SK-MEL-5 (cell line): ENCODE results near the gene NTSR1. TPM values are rescaled to one million over a fixed set of nuclear protein-coding genes. Genes with fewer than 3 reads are reported as not detected.

Experiments
- DNase-seq: peaks from one replicate; pipeline ENCODE4 v3.0.0-alpha.2; 2016; ENCODE audit warnings: low read depth, low spot score
- in situ Hi-C: cut with HindIII; loops from 2 replicates; pipeline ENCODE4 v1.10.0; 2016; ENCODE audit warnings: low sequenced_read_pairs, high pct_unique_total_duplicates, low pct_unique_long_range_greater_than_20kb
- total RNA-seq: library from RNA; depleted of rRNA; stranded (reverse); fragments of >200 nt; shearing (Covaris generic); gene quantifications from 2 replicates; pipeline ENCODE4 v1.2.3, GENCODE V29; 2014

NTSR1 gene
- total RNA-seq, 1 experiment from 2014 or later: not detected

GRCh38 chr20:62754122-62754990 is 45.7 kb downstream of the NTSR1 start:
- DNase-seq: no peak
- in situ Hi-C loops: no loop called here

GRCh38 chr20:62754991-62755356 is 46.3 kb downstream of the NTSR1 start:
- no peak for DNase-seq
- in situ Hi-C loops: no loop called here

- peak; percentile 86 for DNase-seq
- in situ Hi-C loops: no loop called here
Measured at GRCh38 chr20:62755817-62756724, 47.4 kb downstream of the NTSR1 start.

GRCh38 chr20:62758226-62758912 is 49.7 kb downstream of the NTSR1 start:
- DNase-seq: no peak
- in situ Hi-C loops: no loop called here

DNA sequence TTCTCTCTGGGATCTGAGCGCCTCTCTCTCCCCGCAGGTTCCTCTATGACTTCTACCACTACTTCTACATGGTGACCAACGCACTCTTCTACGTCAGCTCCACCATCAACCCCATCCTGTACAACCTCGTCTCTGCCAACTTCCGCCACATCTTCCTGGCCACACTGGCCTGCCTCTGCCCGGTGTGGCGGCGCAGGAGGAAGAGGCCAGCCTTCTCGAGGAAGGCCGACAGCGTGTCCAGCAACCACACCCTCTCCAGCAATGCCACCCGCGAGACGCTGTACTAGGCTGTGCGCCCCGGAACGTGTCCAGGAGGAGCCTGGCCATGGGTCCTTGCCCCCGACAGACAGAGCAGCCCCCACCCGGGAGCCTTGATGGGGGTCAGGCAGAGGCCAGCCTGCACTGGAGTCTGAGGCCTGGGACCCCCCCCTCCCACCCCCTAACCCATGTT is 51.4 kb downstream of the NTSR1 start:
- in situ Hi-C loops: no loop called here
- DNase-seq: no peak

DNA sequence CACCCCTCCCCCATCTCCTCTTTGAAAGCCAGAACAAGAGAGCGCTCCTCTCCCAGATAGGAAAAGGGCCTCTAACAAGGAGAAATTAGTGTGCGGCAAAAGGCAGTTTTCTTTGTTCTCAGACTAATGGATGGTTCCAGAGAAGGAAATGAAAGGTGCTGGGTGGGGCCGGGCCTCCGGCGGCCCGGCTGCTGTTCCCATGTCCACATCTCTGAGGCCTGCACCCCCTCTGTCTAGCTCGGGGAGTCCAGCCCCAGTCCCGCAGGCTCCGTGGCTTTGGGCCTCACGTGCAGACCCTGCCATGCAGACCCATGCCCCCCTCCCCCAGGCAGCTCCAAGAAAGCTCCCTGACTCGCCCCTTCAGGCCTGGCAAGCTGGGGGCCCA is 51.8 kb downstream of the NTSR1 start:
- DNase-seq: no peak
- in situ Hi-C loops: no loop called here

- no peak for DNase-seq
- in situ Hi-C loops: no loop called here
Measured at GRCh38 chr20:62760856-62761758, 52.5 kb downstream of the NTSR1 start.

- in situ Hi-C loops: no loop called here
- no peak for DNase-seq
Measured at GRCh38 chr20:62761759-62762131, 53.1 kb downstream of the NTSR1 start.

- in situ Hi-C loops: no loop called here
- no peak for DNase-seq
Measured at GRCh38 chr20:62762376-62762775, 53.7 kb downstream of the NTSR1 start.

GRCh38 chr20:62762801-62763368 is 54.2 kb downstream of the NTSR1 start:
- no peak for DNase-seq
- in situ Hi-C loops: no loop called here

- in situ Hi-C loops: no loop called here
- no peak for DNase-seq
Measured at GRCh38 chr20:62763404-62763803, 54.8 kb downstream of the NTSR1 start.

DNA sequence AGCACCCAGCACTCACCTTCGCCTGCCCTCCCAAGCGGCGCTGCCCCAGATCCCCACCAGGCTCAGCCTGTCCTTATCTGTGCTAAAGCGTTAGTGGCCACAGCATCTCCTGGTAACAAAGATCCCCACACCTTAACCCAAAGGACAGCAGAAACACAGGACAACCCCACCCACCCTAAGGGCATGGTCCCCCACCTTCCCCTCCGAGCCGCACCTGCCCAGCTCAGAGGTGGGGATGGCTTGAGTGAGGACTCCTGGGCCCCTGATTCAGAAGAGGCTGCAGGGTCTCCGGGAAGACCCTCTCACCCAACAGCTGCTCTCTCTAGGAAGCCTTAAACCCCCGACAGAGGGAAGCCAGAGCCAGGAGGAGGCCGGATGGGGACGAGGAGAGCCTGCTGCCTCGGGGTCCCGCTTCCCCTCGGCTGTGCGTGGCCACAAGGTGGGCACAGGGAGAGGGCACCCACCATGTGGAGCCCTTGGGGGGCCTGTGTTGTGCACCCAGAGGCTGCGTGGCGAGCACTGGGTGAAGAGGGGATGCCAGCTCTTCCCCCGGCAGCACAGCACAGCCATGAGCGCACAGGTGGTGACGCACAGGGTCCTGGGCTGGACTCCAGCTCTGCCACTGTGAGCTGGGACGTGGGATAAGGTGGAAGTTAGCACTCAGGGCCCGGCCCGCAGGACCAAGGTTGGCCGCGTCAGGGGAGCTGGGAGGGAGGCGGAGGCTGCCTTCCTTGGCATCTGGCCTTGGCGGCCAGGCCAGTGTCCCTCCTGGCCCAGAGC is 55.7 kb downstream of the NTSR1 start:
- no peak for DNase-seq
- in situ Hi-C loops: no loop called here

GRCh38 chr20:62765021-62765420 is 56.4 kb downstream of the NTSR1 start:
- in situ Hi-C loops: no loop called here
- DNase-seq: no peak

DNA sequence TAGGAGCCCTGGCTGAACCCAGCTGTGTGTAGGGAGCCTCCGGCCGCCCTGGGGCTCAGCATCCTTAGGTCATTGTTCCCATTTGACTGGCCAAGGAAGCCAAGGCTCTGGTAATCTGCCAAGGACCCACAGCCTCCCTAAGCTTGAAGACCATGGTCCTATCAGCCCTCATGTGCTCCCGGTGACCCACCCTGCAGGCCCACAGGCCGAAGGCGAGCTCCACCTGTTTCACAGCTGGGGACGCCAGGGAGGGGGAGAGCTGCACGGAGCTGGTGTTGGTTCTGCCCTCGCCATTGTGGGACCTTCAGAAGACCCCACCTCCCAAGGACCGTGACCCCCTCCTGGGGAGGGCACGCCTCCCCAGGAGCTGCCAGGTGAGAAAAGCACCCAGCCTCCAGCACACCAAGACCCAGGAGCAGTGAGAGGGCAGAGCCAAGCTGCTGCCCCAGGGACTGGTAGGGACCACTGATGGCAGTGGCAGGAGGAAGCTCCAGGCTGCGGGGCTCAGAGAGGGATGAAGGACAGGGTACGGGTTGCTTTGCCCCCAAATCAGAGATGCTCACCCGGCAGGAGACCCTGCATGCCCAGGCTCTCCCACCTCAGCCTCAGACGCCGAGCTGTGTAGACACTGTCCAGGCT is 56.9 kb downstream of the NTSR1 start:
- no peak for DNase-seq
- in situ Hi-C loops: no loop called here

GRCh38 chr20:62766071-62766450 is 57.4 kb downstream of the NTSR1 start:
- in situ Hi-C loops: no loop called here
- no peak for DNase-seq

GRCh38 chr20:62766716-62767115 is 58.1 kb downstream of the NTSR1 start:
- in situ Hi-C loops: no loop called here
- no peak for DNase-seq
